HEK293T (cell line): ENCODE results near the gene EFNA5.

Source experiments
- ELF4 ChIP-seq: fragments of 450-650 bp; IDR thresholded peaks from 2 replicates; pipeline ENCODE4 v1.6.1; 2017; ENCODE audit warnings: antibody characterized with exemption
- NFRKB ChIP-seq: fragments of 450-650 bp; IDR thresholded peaks from 2 replicates; pipeline ENCODE4 v1.6.1; 2016; ENCODE audit warnings: mild to moderate bottlenecking, moderate library complexity
- SP1 ChIP-seq: fragments of 450-650 bp; IDR thresholded peaks from 2 replicates; pipeline ENCODE4 v1.6.1; 2017
- SUZ12 ChIP-seq: fragments of 450-650 bp; IDR thresholded peaks from 2 replicates; pipeline ENCODE4 v1.6.1; 2016; ENCODE audit warnings: mild to moderate bottlenecking
- ZNF384 ChIP-seq: fragments of 450-650 bp; IDR thresholded peaks from 2 replicates; pipeline ENCODE4 v1.6.1; 2016
- TF ChIP-seq, protein P1 (sequence below): fragments of 450-650 bp; IDR thresholded peaks from 2 replicates; pipeline ENCODE4 v1.6.1; 2016

- TF ChIP-seq ZNF384 (no peak), SP1 (no peak), SUZ12 (no peak), NFRKB (no peak), ELF4 (no peak)
- TF ChIP-seq, protein P1, sequence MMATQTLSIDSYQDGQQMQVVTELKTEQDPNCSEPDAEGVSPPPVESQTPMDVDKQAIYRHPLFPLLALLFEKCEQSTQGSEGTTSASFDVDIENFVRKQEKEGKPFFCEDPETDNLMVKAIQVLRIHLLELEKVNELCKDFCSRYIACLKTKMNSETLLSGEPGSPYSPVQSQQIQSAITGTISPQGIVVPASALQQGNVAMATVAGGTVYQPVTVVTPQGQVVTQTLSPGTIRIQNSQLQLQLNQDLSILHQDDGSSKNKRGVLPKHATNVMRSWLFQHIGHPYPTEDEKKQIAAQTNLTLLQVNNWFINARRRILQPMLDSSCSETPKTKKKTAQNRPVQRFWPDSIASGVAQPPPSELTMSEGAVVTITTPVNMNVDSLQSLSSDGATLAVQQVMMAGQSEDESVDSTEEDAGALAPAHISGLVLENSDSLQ = no peak
Measured at GRCh38 chr5:107631805-107632362, 38.9 kb downstream of the EFNA5 start.
